ENCODE measurements around the gene ZBTB7A.

DNA sequence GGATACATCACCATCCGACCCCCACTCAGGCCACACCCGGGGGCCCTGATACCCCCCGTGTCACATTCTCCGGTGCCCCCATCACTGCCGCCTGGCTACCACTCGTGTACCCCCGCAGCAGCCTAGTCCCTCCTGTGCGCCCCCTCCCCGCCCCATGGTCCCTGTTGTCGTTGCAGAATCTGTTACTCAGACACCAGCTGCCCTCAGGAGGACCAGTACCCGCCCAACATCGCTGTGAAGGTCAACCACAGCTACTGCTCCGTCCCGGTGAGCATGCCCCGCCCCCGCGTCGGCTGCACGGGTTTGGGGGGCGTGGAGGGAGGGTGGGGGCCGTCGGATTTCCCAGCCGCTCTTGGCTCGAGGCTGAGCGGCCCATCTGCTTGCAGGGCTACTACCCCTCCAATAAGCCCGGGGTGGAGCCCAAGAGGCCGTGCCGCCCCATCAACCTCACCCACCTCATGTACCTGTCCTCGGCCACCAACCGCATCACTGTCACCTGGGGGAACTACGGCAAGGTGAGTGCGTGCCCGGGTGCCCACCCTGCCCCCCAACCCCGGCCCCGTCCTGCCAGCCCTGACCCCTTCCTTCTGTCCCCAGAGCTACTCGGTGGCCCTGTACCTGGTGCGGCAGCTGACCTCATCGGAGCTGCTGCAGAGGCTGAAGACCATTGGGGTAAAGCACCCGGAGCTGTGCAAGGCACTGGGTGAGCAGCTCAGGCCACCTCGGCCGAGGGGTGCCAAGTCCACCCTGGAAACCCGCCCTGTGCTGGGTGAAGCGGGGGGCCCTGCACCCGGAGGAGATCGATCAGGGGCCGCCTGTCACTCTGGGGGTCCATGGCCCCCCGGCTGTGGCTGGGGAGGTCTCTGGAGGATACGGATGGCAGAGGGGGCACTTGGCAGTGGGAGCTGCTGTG is 38.1 kb downstream of the ZBTB7A start:
- TF ChIP-seq, protein P1, sequence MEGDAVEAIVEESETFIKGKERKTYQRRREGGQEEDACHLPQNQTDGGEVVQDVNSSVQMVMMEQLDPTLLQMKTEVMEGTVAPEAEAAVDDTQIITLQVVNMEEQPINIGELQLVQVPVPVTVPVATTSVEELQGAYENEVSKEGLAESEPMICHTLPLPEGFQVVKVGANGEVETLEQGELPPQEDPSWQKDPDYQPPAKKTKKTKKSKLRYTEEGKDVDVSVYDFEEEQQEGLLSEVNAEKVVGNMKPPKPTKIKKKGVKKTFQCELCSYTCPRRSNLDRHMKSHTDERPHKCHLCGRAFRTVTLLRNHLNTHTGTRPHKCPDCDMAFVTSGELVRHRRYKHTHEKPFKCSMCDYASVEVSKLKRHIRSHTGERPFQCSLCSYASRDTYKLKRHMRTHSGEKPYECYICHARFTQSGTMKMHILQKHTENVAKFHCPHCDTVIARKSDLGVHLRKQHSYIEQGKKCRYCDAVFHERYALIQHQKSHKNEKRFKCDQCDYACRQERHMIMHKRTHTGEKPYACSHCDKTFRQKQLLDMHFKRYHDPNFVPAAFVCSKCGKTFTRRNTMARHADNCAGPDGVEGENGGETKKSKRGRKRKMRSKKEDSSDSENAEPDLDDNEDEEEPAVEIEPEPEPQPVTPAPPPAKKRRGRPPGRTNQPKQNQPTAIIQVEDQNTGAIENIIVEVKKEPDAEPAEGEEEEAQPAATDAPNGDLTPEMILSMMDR (IDR thresholded peaks at IDR 0.05) = no peak
- TF ChIP-seq MAFK (IDR thresholded peaks at IDR 0.05; ENCODE audit: partially characterized antibody) (no peak), KDM5A (IDR thresholded peaks at IDR 0.05) (no peak), CEBPB (IDR thresholded peaks at IDR 0.05) (no peak), RNF2 (IDR thresholded peaks at IDR 0.05; ENCODE audit: borderline replicate concordance, low read depth) (no peak), EHMT2 (IDR thresholded peaks at IDR 0.05; ENCODE audit: low read depth) (no peak), POLR2AphosphoS2 (conservative IDR thresholded peaks at IDR 0.05; ENCODE audit: low read length) (no peak), MYC (IDR thresholded peaks at IDR 0.05; ENCODE audit: borderline replicate concordance, low read length) (no peak), SMC3 (IDR thresholded peaks at IDR 0.05) (no peak), RARB (CRISPR knock-in tag; IDR thresholded peaks at IDR 0.05) (no peak), MAZ (IDR thresholded peaks at IDR 0.05; ENCODE audit: borderline replicate concordance, low read depth, low read length) (no peak)

Data from A549 (cell line).